Peyer's patch (tissue), 4 donors: ENCODE data around the gene WDR87.

Experiments used
- CTCF ChIP-seq, 6 experiments: fragments of 450-650 bp in 4 of 6; fragments of 200-600 bp in 2 of 6; sonication (generic) in 1 of 6; IDR thresholded peaks; one replicate each; pipeline ENCODE4 v1.5.1; 2017 to 2019; ENCODE audit warnings: antibody characterized with exemption in 6 of 6, mild to moderate bottlenecking in 3 of 6, moderate library complexity in 1 of 6
- POLR2A ChIP-seq, 2 donors: fragments of 450-650 bp; IDR thresholded peaks; one replicate each; pipeline ENCODE4 v1.5.1; 2017; ENCODE audit warnings: antibody characterized with exemption in 2 of 2, mild to moderate bottlenecking in 2 of 2, moderate library complexity in 2 of 2

GRCh38 chr19:37902668-37903067, 3.7 kb downstream of the WDR87 start:
- TF ChIP-seq CTCF (IDR thresholded peaks at IDR 0.05), result peak; percentile 63 to 87 (median 84)
- no peak for TF ChIP-seq POLR2A (IDR thresholded peaks at IDR 0.05)
